GM15510 (cell line): ENCODE results near the gene MYO7A.

Source experiments
- POLR2A ChIP-seq: IDR thresholded peaks from 3 replicates; pipeline ENCODE4 v1.6.1; 2011; ENCODE audit warnings: borderline replicate concordance; ENCODE audit not compliant: insufficient read length; ENCODE audit errors: extremely low read depth

MYO7A gene

GRCh38 chr11:77213029-77213579 lies 85.1 kb downstream of the MYO7A start:
- no peak for TF ChIP-seq POLR2A

DNA sequence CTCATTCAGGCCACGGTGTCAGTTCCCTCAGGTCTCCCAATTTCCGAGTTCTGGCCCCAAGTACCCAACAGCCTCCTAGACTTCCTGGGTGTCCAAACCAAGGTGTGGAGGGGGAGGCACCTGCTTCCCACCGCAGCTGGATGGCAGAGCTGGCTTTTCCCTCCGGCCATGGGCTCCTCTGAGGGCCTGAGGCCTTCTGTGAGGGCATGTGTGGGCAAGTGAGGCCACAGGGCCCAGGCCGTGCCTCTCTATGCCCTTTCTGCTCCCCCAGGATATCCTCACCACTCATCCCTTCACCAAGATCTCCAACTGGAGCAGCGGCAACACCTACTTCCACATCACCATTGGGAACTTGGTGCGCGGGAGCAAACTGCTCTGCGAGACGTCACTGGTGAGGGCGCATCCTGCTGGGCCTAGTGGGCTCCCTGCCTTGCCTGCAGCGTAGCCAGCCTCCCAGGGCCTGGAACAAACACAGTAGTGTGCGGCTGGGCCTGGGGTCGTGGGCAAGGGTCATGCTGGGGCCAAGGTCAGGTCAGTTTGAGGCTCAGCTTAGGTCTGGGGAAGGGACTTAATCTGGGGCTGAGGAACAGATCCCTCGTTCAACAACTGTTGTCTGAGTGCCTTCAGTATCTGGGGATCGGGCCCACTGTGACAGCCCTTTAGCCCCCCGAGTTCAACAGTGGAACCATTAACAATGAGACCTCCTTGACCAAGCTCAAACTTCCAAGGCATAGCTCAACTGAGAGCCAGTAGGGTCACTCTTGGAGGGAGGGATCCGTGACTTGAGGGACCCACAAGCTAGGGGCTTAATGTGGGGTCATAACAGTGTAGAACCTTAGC lies 85.8 kb downstream of the MYO7A start:
- no peak for TF ChIP-seq POLR2A

DNA sequence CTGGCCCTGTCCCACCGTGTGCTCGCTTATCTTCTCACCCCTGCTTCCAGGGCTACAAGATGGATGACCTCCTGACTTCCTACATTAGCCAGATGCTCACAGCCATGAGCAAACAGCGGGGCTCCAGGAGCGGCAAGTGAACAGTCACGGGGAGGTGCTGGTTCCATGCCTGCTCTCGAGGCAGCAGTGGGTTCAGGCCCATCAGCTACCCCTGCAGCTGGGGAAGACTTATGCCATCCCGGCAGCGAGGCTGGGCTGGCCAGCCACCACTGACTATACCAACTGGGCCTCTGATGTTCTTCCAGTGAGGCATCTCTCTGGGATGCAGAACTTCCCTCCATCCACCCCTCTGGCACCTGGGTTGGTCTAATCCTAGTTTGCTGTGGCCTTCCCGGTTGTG lies 86.5 kb downstream of the MYO7A start:
- no peak for TF ChIP-seq POLR2A

DNA sequence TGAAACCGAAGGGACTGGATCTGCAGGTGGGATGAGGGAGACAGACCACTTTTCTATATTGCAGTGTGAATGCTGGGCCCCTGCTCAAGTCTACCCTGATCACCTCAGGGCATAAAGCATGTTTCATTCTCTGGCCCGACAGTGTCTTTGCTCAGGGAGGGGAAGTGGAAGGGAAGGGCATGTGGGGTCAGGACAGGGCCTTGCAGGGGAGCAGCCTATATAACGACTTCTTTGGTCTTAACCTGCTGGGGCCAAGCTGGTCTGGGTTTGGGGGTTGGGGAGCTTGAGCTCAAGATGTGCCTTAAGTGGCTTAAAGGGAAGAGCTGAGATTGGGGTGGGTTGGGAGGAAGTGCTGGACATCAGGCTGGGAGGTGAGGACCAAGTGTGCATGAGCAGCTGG lies 87.1 kb downstream of the MYO7A start:
- no peak for TF ChIP-seq POLR2A

DNA sequence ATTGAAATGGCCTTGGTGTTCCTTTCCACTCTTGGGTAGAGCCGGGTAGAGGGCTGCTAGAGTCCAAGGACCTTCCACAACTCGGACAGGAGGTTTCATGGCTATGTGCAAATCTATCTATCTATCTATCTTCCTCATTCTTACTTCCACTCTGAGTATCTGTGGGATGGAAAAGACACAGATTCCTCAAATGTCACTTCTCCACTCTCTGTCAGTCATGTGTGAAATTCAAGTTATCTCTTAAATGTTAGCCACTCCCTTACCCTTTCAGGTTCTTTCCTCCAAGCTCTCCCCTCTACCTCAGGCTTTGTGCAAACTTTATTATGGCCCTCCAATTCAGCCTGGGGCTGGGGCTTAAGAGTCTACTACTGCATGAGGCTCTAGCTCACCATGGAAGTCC lies 89.1 kb downstream of the MYO7A start:
- TF ChIP-seq POLR2A, result no peak

- TF ChIP-seq POLR2A, result no peak
These were observed 95.8 kb downstream of the MYO7A start for GRCh38 chr11:77223797-77224196.

GRCh38 chr11:77230878-77231605 lies 103.0 kb downstream of the MYO7A start:
- TF ChIP-seq POLR2A, result no peak

DNA sequence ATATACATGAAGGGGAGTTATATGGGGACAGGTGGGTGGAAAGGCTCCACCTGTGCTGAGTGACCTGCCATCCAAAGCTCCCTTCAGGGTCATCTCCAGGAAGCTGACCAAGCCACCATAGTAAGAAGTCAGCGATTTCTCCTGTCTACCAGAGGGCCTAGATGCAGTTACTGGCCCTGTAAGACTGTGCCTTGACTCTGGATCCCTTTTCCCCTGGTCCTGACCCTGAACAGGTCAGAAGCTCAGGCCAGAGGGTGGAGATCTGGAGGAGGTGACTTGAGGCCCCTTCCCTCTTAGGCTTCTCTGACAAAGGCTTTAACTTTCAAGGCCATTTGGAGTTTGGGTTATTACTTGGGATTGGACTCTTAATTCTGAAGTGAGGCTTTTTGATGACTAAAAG lies 103.8 kb downstream of the MYO7A start:
- no peak for TF ChIP-seq POLR2A

GRCh38 chr11:77232242-77232641 lies 104.2 kb downstream of the MYO7A start:
- no peak for TF ChIP-seq POLR2A

- no peak for TF ChIP-seq POLR2A
These were observed 105.0 kb downstream of the MYO7A start for GRCh38 chr11:77233011-77233410.

- TF ChIP-seq POLR2A, result no peak
These were observed 108.9 kb downstream of the MYO7A start for GRCh38 chr11:77236901-77237300.

GRCh38 chr11:77244277-77245027 lies 116.4 kb downstream of the MYO7A start:
- TF ChIP-seq POLR2A, result no peak

- no peak for TF ChIP-seq POLR2A
These were observed 121.4 kb downstream of the MYO7A start for GRCh38 chr11:77249427-77249826.

DNA sequence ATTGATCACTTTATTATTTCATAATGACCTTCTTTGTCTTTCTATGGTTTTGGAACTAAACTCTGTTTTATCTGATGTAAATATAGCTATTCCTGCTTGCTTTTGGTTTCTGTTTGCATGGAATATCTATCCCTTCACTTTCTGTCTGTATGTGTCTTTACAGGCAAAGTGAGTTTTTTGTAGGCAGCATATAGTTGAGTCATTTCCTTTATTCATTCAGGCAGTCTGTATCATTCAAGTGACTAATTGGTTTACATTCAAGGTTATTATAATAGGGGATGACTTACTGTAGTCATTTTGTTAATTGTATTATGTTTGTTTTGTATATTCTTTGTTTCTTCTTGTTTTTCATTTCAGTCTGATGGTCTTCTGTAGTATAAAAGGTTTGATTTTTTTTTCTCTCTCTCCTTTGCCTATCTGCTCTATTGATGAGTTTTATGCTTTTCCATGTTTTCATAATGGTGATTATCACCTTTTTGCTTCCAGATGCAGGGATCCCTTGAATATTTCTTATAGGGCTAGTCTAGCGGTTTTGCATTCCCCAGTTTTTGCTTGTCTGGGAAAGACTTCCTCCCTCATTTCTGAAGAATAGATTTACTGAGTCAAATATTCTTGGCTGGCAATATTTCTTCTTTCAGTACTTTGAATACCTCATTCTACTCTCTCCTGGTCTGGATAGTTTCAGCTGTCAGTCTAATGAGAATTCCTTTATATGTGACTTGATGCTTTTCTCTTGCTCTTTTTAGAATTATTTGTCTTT lies 123.0 kb downstream of the MYO7A start:
- no peak for TF ChIP-seq POLR2A
